OCI-LY1 (cell line): ENCODE measurements around the gene ALLC.

Experiments used
- H2AFZ ChIP-seq: fragments of 200-600 bp; sonication (generic), shearing (Covaris generic); 2 replicates; pipeline ENCODE4 v1.6.0; 2014; ENCODE audit warnings: antibody characterized with exemption, mild to moderate bottlenecking, low read length
- H3F3A ChIP-seq: fragments of 200-600 bp; sonication (generic), shearing (Covaris generic); 2 replicates; pipeline ENCODE4 v1.6.0; 2014; ENCODE audit warnings: mild to moderate bottlenecking, antibody characterized with exemption, low read length, moderate library complexity; ENCODE audit not compliant: insufficient read depth
- H3K27ac ChIP-seq: fragments of 200-600 bp; sonication (generic); 2 replicates; pipeline ENCODE4 v1.5.1; 2014; ENCODE audit warnings: low read length, mixed run types, mild to moderate bottlenecking, low read depth; ENCODE audit not compliant: poor library complexity, severe bottlenecking
- H3K27me3 ChIP-seq: fragments of 200-600 bp; sonication (generic); 2 replicates; pipeline ENCODE4 v1.6.0; 2014; ENCODE audit warnings: antibody characterized with exemption, mild to moderate bottlenecking, low read length, moderate library complexity; ENCODE audit not compliant: insufficient read depth
- H3K36me3 ChIP-seq: fragments of 200-600 bp; sonication (generic); 2 replicates; pipeline ENCODE4 v1.6.1; 2014; ENCODE audit warnings: mild to moderate bottlenecking, antibody characterized with exemption, low read length, moderate library complexity, mixed read lengths; ENCODE audit not compliant: insufficient read depth
- H3K4me1 ChIP-seq: fragments of 200-600 bp; sonication (generic); 2 replicates; pipeline ENCODE4 v1.5.1; 2014; ENCODE audit warnings: mild to moderate bottlenecking, low read length, moderate library complexity; ENCODE audit not compliant: insufficient read depth, severe bottlenecking
- H3K4me2 ChIP-seq: fragments of 200-600 bp; sonication (generic), shearing (Covaris generic); 2 replicates; pipeline ENCODE4 v1.6.1; 2014; ENCODE audit warnings: low read length
- H3K4me3 ChIP-seq: fragments of 200-600 bp; sonication (generic); 2 replicates; pipeline ENCODE4 v1.5.1; 2014; ENCODE audit warnings: low read length, low read depth, mild to moderate bottlenecking, mixed read lengths; ENCODE audit not compliant: poor library complexity, severe bottlenecking
- H3K79me2 ChIP-seq: fragments of 200-600 bp; shearing (Covaris generic); 2 replicates; pipeline ENCODE4 v1.6.1; 2016; ENCODE audit warnings: mixed run types, low read length, mixed read lengths; ENCODE audit not compliant: insufficient read depth
- H3K9ac ChIP-seq: fragments of 200-600 bp; sonication (generic), shearing (Covaris generic); 2 replicates; pipeline ENCODE4 v1.6.1; 2014; ENCODE audit warnings: mild to moderate bottlenecking, low read length, mixed read lengths
- H3K9me2 ChIP-seq: fragments of 200-600 bp; sonication (generic), shearing (Covaris generic); 2 replicates; pipeline ENCODE4 v1.6.1; 2014; ENCODE audit warnings: low read depth, mild to moderate bottlenecking, low read length, mixed read lengths
- H3K9me3 ChIP-seq: fragments of 200-600 bp; shearing (Covaris generic); 2 replicates; pipeline ENCODE4 v1.6.1; 2014; ENCODE audit warnings: low read length, mixed read lengths
- H4K20me1 ChIP-seq: fragments of 200-600 bp; sonication (generic), shearing (Covaris generic); 2 replicates; pipeline ENCODE4 v1.6.0; 2016; ENCODE audit warnings: mild to moderate bottlenecking, low read length; ENCODE audit not compliant: insufficient read depth
- CTCF ChIP-seq: fragments of 200-600 bp; sonication (generic), shearing (Covaris generic); IDR thresholded peaks from 2 replicates; pipeline ENCODE4 v1.5.1; 2017; ENCODE audit warnings: mild to moderate bottlenecking, antibody characterized with exemption, low read length, moderate library complexity, mixed read lengths
- EZH2 ChIP-seq: fragments of 200-600 bp; sonication (generic), shearing (Covaris generic); IDR thresholded peaks from 2 replicates; pipeline ENCODE4 v1.8.0; 2017; ENCODE audit warnings: borderline replicate concordance, mixed run types, mild to moderate bottlenecking, antibody characterized with exemption, low read length, moderate library complexity, mixed read lengths

ALLC gene

GRCh38 chr2:3637311-3637675 is 20.7 kb upstream of the ALLC start:
- Histone ChIP-seq H3K9ac (no peak overlapping the region), H3K4me1 (no peaks in the 10 kb centered on the region), H4K20me1 (no peaks in the 10 kb centered on the region), H2AFZ (no peak overlapping the region), H3K27me3 (0 out of 2 replicates have a peak, but pooled peaks cover 6% of the 10 kb centered on the region), H3K4me3 (no peak overlapping the region), H3K9me2 (no peaks in the 10 kb centered on the region), H3F3A (no peaks in the 10 kb centered on the region), H3K79me2 (no peaks in the 10 kb centered on the region), H3K9me3 (no peaks in the 10 kb centered on the region), H3K36me3 (no peaks in the 10 kb centered on the region), H3K4me2 (no peak overlapping the region), H3K27ac (no peak overlapping the region)
- no peak for TF ChIP-seq CTCF
- no peak for TF ChIP-seq EZH2

- Histone ChIP-seq H3K9ac (no peak overlapping the region), H3K9me3 (no peaks in the 10 kb centered on the region), H3K27me3 (0 out of 2 replicates have a peak, but pooled peaks cover 6% of the 10 kb centered on the region), H3K4me2 (no peak overlapping the region), H4K20me1 (no peaks in the 10 kb centered on the region), H3K9me2 (no peaks in the 10 kb centered on the region), H3F3A (no peaks in the 10 kb centered on the region), H3K36me3 (no peaks in the 10 kb centered on the region), H3K4me1 (no peaks in the 10 kb centered on the region), H3K27ac (no peak overlapping the region), H3K79me2 (no peaks in the 10 kb centered on the region), H3K4me3 (no peak overlapping the region), H2AFZ (no peak overlapping the region)
- TF ChIP-seq CTCF (no peak), EZH2 (no peak)
These were observed 20.1 kb upstream of the ALLC start for GRCh38 chr2:3637692-3638455.

- Histone ChIP-seq H3K79me2 (no peaks in the 10 kb centered on the region), H3K9me2 (no peaks in the 10 kb centered on the region)
- no peak for TF ChIP-seq CTCF
- no peak for TF ChIP-seq EZH2
These were observed 19.6 kb upstream of the ALLC start for GRCh38 chr2:3638456-3638810.

More at GRCh38 chr2:3638456-3638810, 19.6 kb upstream of the ALLC start:
- Histone ChIP-seq H2AFZ (no peak overlapping the region), H3K27ac (no peak overlapping the region), H3K4me3 (no peak overlapping the region), H3F3A (no peaks in the 10 kb centered on the region), H3K4me2 (no peak overlapping the region), H3K9me3 (no peaks in the 10 kb centered on the region), H3K4me1 (no peaks in the 10 kb centered on the region), H3K27me3 (0 out of 2 replicates have a peak, but pooled peaks cover 6% of the 10 kb centered on the region), H4K20me1 (no peaks in the 10 kb centered on the region), H3K36me3 (no peaks in the 10 kb centered on the region), H3K9ac (no peak overlapping the region)
